Activated gamma-delta T cell treated with anti-CD3 and anti-CD28 coated beads, Interleukin-2, amount 50 U/mL, for 16 hours (primary cell): ENCODE results near the gene CERT1.
A peak's percentile ranks its signal among the peaks of the same experiment; 100 is the strongest.
"Not testable (repeated sequence)": the region's sequence is repeated elsewhere in the genome, so short reads cannot be mapped to it uniquely, and the experiment has no call there.

ENCODE experiments used
- DNase-seq: peaks from one replicate; pipeline ENCODE4 v3.0.0-alpha.2; 2020; ENCODE audit warnings: low read depth

Gene CERT1, protein sequence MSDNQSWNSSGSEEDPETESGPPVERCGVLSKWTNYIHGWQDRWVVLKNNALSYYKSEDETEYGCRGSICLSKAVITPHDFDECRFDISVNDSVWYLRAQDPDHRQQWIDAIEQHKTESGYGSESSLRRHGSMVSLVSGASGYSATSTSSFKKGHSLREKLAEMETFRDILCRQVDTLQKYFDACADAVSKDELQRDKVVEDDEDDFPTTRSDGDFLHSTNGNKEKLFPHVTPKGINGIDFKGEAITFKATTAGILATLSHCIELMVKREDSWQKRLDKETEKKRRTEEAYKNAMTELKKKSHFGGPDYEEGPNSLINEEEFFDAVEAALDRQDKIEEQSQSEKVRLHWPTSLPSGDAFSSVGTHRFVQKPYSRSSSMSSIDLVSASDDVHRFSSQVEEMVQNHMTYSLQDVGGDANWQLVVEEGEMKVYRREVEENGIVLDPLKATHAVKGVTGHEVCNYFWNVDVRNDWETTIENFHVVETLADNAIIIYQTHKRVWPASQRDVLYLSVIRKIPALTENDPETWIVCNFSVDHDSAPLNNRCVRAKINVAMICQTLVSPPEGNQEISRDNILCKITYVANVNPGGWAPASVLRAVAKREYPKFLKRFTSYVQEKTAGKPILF

DNA sequence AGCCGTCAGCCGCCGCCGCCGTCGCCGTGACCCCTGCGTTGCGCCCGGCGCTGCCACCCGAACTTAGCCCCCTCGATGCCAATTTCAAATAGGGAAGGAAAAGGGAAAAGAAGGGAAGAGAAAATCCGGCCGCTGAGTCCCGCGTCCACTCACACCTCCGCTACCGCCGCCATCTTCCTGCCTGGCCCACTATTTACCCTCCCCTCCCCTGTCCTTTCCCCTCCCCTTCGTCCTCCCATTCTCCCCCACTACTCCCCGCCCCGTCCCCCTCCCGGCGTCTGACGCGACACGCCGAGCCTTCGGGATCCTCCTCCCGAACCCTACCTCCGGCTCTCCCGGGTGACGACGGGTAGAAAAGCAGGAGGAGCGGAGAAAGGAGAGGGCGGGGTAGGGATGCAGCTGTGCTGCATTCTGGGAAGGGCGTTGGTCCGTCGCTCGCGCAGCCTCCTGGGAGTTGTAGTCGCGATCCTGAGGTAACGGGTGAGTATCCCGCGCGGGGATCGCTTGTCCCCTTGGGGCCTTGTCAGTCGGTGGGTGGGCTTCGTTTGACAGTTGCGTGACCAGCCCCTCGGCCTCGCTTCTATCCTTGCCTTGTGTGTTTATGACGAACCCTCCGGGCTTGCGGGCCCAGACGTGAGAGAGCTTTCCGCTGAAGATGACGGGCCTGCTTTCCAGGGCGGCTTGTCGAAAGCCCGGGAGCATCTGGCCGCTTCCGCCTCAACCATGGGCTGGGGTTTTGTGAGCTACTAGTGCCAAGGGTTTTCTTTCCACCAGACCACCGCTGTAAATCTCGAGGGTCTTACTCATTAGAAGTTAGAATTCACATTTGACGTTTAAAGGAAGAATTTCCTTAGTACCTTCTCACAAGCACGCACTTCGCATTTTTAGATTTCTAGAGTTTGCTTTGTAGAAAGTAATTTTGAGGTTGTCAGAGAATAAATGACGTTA lies at the start of gene CERT1, which contains the start of gene POLK:
CERT1 (minus strand) TSS at position 195 of the 948 bp plus-strand sequence. CDS start 422 bp downstream, outside the sequence.
POLK (plus strand) TSS at position 457 of the 948 bp plus-strand sequence.
- DNase-seq, result peak; percentile 88

DNA sequence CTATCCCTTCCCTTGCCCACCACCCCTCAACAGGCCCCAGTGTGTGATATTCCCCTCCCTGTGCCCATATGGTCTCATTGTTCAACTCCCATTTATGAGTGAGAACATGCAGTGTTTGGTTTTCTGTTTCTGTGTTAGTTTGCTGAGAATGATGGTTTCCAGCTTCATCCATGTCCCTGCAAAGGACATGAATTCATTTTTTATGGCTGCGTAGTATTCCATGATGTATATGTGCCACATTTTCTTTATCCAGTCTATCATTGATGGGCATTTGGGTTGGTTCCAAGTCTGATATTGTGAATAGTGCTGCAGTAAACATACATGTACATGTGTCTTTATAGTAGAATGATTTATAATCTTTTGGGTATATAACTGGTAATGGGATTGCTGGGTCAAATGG lies 49.2 kb upstream of the CERT1 start:
- not testable (repeated sequence) for DNase-seq

DNA sequence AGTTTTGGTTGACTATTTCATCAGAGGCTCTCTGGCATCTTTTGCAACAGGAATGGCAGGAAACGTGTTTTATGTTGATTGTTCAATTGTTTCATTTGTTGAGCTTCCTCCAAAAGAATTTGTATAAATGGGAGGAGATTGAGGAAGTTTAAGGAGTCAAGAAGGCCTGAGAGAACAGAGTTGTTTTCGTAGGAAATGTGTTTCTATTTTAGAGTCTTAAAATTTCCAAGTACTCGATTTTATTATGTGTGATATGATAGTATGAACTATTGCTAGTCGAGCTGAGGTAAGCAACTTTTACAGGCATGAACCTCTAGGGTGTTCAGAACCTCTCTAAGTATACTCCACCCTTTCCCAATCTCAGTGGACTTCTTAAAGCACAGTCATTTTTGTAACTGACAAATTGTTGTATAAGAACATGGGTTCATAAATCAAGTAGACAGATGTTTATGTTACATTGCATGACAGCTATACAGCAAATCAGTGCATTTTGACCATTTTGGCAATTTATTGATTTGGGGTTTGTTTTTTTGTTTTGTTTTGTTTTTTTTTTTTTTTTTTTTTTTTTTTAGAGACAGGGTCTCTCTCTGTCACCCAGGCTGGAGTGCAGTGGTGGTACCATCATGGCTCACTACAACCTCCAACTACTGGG lies 47.7 kb upstream of the CERT1 start:
- DNase-seq, result no peak

DNA sequence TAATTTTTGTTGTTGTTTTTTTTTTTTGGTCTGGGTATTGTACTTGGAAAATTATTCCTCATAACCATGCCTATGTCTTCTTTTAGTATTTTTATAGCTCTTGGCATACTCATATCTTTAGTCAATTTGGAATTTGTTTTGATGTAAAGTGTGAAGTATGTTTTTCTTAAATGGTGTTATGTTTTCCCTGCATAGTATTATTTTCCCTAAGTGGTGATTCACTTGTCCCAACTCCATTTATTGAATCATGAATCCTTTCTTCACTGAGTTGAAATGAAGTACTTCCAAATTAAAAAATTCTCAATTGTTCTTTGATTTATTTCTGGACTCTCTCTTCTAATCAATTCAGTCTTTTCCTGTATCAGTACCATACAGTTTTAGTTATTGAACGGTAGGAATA lies 46.8 kb upstream of the CERT1 start:
- DNase-seq, result no peak

DNA sequence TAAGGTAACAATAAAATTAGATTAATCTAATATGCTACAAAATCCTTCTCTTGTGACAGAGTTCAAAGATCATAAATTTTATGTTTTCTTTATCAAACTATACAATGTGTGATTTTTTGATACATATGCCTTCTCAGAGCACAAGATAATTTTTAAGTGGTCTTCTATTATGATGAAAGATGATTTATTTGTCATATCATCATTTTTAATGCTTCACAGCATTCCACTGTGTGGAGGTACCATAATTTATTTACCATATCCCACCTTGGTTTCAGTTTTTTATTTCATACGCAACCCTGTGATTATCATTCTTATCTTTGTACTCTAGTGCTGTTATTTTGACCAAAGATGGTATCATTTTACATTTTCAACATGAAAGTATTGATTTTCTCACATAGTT lies 41.9 kb upstream of the CERT1 start:
- no peak for DNase-seq

DNA sequence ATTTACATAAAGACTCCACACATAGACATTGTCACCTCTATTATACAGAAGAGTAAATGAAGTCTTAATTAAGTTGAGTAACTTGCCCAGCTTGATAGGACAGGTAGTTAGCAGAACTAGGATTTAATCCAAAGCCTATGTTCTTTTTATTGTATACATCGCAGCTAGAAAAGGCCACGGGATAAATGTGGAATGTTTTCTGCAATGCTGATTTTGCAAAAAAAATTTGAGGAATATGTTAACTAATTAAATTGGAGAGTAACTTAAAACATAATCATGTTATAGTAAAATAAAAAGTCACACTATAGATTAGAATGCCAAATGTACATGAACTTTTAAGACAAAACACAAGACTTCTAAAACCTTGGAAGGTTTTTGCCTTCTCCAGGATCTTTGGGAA lies 41.3 kb upstream of the CERT1 start:
- no peak for DNase-seq

DNA sequence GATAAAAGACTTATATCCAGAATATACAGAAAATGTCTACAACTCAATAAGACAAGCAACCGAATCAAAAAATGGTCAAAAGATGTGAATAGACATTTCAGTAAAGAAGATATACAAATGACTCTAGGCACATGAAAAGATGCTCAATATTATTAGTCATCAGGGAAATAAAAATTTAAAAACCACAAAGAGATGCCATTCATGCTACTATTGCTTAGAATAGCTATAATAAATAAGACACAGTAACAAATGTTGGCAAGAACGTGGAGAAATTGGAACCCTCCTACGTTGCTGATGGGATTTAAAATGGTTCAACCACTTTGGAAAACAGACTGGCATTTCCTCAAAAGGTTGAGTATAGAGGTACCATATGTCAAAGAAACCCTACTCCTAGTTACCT lies 40.0 kb upstream of the CERT1 start:
- DNase-seq, result no peak

DNA sequence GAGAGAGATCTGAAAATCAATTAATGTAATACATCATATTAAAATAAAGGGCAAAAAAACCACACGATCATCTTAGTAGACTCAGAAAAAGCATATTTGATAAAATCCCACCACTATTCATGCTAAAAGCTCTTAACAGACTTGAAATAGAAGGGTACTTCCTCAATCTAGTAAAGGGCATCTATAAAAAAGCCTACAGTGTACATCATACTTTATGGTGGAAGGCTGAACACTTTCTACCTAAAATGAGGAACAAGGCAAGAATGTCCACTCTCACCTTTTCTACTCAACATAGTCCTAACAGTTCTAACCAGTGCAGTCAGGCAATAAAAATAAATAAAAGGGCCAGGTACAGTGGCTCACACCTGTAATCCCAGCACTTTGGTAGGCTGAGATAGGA lies 39.2 kb upstream of the CERT1 start:
- no peak for DNase-seq

DNA sequence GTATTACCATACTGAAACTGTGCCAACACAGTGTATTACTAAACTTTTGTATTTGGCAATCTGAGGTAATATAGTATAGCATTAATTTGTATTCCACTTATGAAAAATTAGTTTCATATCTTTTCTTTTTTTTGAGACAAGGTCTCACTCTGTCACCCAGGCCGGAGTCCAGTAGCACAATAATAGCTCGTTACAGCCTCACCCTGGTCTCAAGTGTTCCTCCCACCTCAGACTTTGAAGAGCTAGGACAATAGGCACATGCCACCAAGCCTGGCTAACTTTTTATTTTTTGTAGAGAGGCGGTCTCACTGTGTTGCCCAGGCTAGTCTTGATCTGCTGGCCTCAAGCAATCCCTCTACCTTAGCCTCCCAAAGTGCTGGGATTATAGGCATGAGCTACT lies 36.4 kb upstream of the CERT1 start:
- DNase-seq, result no peak

DNA sequence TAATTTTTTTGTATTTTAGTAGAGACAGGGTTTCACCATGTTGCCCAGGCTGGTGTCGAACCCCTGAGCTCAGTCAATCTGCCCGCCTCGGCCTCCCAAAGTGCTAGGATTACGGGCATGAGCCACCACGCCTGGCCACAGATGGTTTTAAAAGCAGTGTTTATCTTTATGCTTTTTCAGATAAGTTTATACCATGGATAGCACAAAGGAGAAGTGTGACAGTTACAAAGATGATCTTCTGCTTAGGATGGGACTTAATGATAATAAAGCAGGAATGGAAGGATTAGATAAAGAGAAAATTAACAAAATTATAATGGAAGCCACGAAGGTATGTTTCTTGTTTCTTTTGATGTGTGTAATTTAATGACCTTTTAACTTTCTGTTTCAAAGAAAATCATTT lies 35.4 kb upstream of the CERT1 start:
- no peak for DNase-seq

DNA sequence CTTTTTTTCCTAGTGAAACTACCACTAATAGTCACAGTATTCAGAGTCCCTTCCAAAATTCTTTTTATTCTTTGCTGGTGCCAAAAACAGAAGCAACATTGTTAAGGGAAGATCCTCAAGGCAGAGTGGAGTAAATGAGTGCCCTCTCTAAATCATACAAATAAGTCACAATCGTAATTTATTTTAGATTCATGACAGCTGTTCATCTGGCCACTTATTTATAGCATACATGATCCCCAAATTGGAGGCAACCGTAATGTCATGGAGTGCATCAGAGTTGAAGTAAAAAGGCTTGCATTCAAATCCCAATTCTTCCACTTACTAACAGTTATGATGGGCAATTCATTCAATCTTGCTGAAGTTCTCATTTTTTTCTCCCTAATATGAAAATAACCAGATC lies 33.7 kb upstream of the CERT1 start:
- DNase-seq, result no peak

DNA sequence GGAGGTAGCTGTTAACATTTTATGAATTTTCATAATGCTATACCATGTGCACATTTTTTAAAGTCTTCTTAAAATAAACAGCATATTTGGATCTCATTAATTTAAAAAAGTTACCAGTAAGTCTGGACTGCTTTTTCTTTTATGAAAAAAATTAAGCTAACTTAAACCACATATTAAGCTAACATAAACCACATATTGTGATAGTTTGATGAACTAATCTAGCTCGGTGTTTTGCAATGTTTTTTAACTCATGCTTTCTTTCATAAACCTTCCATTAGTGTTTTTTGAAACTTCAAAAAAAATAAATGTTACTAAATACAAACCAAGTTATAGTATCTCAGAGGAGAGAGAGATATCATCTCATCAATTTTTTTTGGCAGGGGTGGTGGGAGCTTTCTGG lies 26.8 kb upstream of the CERT1 start:
- no peak for DNase-seq

DNA sequence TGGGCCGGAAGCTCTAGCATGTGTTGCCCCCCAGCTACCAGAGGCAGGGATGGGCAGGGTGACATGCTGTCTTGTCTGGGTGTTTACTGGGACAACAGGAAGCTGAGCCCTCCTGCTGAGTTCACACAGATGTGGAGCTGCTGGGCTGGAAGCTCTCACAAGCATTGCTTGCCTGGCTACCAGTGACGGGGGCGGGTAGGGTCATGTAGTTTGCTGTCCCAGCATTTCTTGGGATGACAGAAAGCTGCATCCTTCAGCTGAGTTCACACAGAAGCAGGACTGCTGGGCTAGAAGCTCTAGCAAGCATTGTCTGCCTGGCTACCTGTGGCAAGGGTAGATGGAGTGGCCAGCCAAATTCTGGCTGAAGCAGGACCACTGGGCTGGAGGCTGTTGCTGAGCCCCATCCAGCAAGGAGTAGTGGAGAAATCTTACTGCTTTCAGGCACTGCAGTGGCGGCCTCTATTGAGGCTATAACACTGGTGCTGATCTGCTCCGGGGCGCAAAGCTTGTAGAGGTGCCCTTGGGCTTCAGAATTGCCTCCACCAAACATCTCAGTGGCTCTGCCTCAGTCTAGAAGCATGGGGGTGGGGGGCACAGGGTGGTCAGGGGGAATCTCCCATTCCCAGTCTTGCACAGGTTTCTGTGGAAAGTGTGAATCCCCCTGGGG lies 25.4 kb upstream of the CERT1 start:
- no peak for DNase-seq

DNA sequence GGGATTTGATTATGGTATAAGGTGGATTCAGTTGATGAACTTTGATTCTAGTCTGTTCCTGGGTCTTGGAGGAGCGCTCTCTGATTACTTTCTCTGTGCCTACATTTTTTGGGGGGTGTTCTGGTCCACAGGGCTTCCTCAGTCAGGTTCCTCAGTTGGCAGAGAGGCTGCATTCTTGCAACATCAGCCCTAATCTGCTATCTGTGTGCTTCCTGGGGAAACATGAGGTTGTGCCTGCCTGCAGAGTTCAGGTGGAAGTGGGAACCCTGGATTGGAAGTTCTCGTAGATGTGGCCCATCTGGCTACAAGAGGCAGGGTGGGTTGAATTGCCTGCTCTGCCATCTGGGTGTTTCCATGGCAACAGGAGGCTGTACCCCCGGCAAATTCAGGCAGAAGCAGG lies 24.7 kb upstream of the CERT1 start:
- DNase-seq, result no peak

DNA sequence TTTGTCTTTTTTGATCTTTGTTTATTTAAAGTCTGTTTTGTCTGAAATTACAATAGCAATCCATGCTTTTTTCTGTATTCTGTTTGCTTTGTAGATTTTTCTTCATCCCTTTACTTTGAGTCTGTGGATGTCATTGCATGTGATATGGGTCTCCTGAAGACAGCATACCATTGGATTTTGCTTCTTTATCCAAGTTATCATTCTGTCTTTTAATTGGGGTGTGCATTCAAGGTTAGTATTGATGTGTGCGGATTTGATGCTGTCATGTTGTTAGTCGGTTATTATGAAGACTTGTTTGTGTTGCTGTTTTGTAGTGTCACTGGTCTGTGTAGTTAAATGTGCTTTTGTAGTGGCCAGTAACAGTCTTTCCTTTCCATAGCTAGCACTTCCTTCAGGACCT lies 23.3 kb upstream of the CERT1 start:
- no peak for DNase-seq

DNA sequence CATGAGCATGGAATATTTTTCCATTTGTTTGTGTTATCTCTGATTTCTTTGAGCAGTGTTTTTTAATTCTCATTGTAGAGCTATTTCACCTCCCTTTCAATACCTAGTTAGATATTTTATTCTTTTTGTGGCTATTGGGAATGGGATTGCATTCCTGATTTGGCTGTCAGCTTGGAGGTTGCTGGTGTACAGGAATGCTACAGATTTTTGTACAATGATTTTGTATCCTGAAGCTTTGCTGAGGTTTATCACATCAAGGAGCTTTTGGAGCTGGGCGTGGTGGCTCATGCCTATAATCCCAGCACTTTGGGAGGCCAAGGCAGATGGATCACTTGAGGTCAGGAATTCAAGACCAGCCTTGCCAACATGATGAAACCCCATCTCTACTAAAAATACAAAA lies 22.3 kb upstream of the CERT1 start:
- not testable (repeated sequence) for DNase-seq

DNA sequence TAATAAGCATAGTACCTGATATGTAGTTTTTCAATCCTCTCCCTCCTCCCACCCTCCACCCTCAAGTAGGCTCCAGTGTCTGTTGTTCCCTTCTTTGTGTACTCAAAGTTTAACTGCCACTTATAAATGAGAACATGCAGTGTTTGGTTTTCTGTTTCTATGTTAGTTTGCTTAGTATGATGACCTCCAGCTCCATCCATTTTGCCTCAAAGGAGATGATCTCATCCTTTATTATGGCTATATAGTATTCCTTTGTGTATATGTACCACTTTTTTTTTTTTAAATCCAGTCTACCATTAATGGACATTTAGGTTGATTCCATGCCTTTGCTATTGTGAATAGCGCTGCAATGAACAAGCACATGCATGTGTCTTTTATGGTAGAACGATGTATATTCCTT lies 20.8 kb upstream of the CERT1 start:
- DNase-seq, result no peak

DNA sequence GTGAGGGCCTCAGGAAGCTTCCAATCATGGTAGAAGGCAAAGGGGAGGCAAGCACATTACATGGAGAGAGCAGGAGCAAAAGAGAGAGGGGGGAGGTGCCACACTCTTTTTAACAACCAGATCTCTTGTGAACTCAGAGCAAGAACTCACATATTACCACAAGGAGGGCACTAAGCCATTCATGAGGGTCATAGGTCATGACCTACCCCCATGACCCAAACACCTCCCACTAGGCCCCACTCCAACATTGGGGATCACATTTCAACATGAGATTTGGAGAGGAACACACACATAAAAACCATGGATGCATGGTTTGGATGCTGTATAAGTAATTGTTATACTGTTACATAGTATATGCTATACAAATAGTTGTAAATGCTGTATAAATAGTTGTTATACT lies 17.8 kb upstream of the CERT1 start:
- no peak for DNase-seq

DNA sequence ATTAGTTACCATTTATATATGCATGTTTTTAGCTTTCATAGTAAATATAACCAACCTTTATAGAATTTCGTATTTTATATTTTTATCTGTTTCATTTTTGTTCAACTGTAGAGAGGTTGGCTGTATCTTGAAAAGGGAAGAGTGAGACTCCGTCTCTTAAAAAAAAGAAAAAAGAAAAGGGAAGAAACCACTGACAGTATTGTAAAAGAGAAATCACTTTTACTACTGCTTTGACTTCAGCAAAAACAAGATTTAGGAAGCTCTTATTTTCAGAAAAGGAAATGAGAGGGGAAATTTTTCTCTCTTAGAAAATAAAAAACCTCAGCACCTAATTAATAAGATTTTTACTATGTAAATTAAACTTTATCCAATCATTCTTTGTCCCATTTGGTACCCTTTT lies 14.6 kb upstream of the CERT1 start:
- DNase-seq, result no peak

DNA sequence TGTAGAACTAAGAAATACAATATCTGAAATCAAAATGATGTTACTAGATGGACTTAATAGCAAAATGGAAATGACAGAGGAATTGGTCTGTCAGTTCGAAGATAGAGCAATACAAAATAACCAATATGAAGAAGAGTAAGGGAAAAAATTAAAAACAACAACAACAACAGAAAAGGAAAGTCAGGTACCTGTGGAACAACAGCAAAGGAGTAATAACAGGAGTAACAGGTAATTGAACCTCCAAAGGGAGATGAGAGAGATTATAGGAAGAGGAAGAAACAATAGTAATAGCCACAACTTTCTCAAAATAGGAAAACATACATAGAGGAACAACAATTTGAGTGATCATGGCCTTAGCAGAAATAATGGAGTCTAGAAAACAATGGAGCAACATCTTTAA lies 13.9 kb upstream of the CERT1 start:
- no peak for DNase-seq

DNA sequence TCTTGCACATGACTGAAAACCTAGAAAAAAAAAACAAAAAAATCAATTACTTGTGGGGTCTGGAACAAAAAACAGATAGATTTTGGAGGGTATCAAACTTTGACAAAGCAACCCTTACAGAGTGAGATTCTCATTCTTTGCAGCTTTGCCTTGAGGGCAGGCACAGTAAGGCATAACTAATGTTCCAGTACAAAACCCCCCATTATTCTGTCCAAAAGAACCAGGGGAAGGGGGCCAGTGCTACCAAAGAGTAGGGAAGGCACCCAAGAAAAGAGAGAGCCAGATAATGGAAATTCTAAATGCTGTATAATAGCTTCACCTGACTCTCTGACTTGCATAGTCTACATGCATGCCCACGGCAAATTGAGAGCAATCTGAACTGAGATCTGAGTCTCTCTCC lies 13.2 kb upstream of the CERT1 start:
- no peak for DNase-seq

DNA sequence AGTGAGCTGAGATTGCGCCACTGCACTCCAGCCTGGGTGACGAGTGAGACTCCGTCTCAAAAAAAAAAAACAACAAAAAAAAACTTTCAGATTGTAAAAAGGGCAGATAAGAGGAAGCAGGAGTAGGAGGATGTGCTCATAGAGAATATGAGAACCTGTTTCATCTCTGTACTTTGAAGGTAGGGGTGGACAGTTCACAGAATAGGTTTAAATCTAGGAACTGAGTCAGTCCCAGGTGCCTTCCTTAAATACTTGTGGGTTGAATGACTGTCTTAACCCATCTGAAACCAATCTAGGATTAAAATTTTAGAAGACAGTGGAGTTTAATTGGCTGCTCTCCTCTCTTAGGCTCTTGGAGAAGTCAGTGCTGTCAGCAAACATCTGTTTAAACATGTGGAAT lies 12.6 kb upstream of the CERT1 start:
- no peak for DNase-seq
